ENCODE results near the gene ZNF433.
"Not testable (repeated sequence)": the region's sequence is repeated elsewhere in the genome, so short reads cannot be mapped to it uniquely, and the experiment has no call there.

The ZNF433 gene

DNA sequence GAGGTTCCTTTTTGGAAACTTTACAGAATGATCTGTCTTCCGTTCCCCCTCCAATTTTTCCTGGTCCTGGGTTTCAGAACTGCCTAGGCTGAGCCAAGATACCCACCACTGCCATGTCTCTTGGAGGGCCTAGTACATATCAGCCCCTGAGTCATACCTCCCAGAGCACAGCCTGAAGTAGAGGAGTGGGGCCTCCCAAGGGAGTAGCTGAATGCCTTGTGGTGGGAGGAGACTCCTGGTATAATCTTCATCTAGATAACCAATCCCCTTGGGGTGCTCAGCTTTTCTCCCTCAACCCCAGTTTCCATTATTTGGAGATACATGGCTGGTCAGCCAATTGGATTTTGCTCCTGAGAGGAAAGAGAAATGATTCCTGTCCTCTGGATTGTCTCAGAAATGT is 40.3 kb downstream of the ZNF433 start:
- Histone ChIP-seq H3K9me3 (ENCODE audit: control insufficient read depth in 5 of 5, low read length in 5 of 5) (no peaks in the 10 kb centered on the region), H3K36me3 (ENCODE audit: control insufficient read depth in 5 of 5, insufficient read depth in 5 of 5, low read length in 5 of 5) (peaks cover 0 to 3% (median 0%) of the 10 kb centered on the region in 5 donors)

DNA sequence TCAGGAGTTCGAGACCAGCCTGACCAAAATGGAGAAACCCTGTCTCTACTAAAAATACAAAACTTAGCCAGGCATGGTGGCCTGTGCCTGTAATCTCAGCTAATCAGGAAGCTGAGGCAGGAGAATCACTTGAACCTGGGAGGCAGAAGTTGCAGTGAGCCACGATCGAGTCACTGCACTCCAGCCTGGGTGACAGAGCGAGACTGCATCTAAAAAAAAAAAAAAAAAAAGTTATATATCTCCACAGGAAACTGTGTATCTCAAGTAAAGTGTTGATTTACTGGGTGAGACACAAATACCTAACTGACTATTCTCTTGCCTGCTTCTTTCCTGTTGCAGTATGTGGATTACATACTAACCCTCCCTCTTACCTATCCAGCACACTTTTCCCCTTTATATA is 43.6 kb downstream of the ZNF433 start:
- H3K9me3 ChIP-seq (ENCODE audit: control insufficient read depth in 5 of 5, low read length in 5 of 5); H3K4me3 ChIP-seq (ENCODE audit: low read depth in 1 of 5, low read length in 5 of 5); H3K9ac ChIP-seq (ENCODE audit: low read length in 5 of 5); H3K27me3 ChIP-seq (ENCODE audit: control insufficient read depth in 5 of 5, insufficient read depth in 4 of 5, low read length in 5 of 5); H3K27ac ChIP-seq (ENCODE audit: low read depth, low read length); H3K36me3 ChIP-seq (ENCODE audit: control insufficient read depth in 5 of 5, insufficient read depth in 5 of 5, low read length in 5 of 5): not testable (repeated sequence)
- peaks cover 0 to 17% (median 15%) of the 10 kb centered on the region in 5 donors for H3K4me1 ChIP-seq (ENCODE audit: control insufficient read depth in 5 of 5, insufficient read depth in 5 of 5, low read length in 5 of 5)

More for the DNA sequence above, 40.3 kb downstream of the ZNF433 start:
- Histone ChIP-seq H3K4me1 (ENCODE audit: control insufficient read depth in 5 of 5, insufficient read depth in 5 of 5, low read length in 5 of 5) (no peaks in the 10 kb centered on the region), H3K9ac (ENCODE audit: low read length in 5 of 5) (no peak overlapping the region), H3K4me3 (ENCODE audit: low read depth in 1 of 5, low read length in 5 of 5) (no peak overlapping the region), H3K27me3 (ENCODE audit: control insufficient read depth in 5 of 5, insufficient read depth in 4 of 5, low read length in 5 of 5) (no peaks in the 10 kb centered on the region), H3K27ac (ENCODE audit: low read depth, low read length) (no peak overlapping the region)

GRCh38 chr19:11989112-11989456 is 46.4 kb downstream of the ZNF433 start:
- Histone ChIP-seq H3K36me3 (ENCODE audit: control insufficient read depth in 5 of 5, insufficient read depth in 5 of 5, low read length in 5 of 5) (peaks cover 0 to 4% (median 0%) of the 10 kb centered on the region in 5 donors), H3K27me3 (ENCODE audit: control insufficient read depth in 5 of 5, insufficient read depth in 4 of 5, low read length in 5 of 5) (no peaks in the 10 kb centered on the region), H3K9me3 (ENCODE audit: control insufficient read depth in 5 of 5, low read length in 5 of 5) (no peaks in the 10 kb centered on the region), H3K27ac (ENCODE audit: low read depth, low read length) (peak overlapping the region; percentile 79), H3K4me3 (ENCODE audit: low read depth in 1 of 5, low read length in 5 of 5) (peak overlapping the region in 3 of 5 donors; percentile 90 to 93 (median 92)), H3K4me1 (ENCODE audit: control insufficient read depth in 5 of 5, insufficient read depth in 5 of 5, low read length in 5 of 5) (peaks cover 0 to 17% (median 15%) of the 10 kb centered on the region in 5 donors), H3K9ac (ENCODE audit: low read length in 5 of 5) (peak overlapping the region in 1 of 5 donors; percentile 93)

- H3K4me3 ChIP-seq (ENCODE audit: low read depth in 1 of 5, low read length in 5 of 5) = peak overlapping the region; percentile 58 to 93 (median 90)
- H3K27me3 ChIP-seq (ENCODE audit: control insufficient read depth in 5 of 5, insufficient read depth in 4 of 5, low read length in 5 of 5) = no peaks in the 10 kb centered on the region
- peaks cover 0 to 3% (median under 1%) of the 10 kb centered on the region in 5 donors for H3K9me3 ChIP-seq (ENCODE audit: control insufficient read depth in 5 of 5, low read length in 5 of 5)
- peaks cover 2 to 17% (median 15%) of the 10 kb centered on the region in 5 donors for H3K4me1 ChIP-seq (ENCODE audit: control insufficient read depth in 5 of 5, insufficient read depth in 5 of 5, low read length in 5 of 5)
- H3K27ac ChIP-seq (ENCODE audit: low read depth, low read length) = peak overlapping the region; percentile 79
- H3K9ac ChIP-seq (ENCODE audit: low read length in 5 of 5) = peak overlapping the region; percentile 38 to 93 (median 82)
- peaks cover 0 to 4% (median 0%) of the 10 kb centered on the region in 5 donors for H3K36me3 ChIP-seq (ENCODE audit: control insufficient read depth in 5 of 5, insufficient read depth in 5 of 5, low read length in 5 of 5)
Measured at GRCh38 chr19:11987405-11988281, 47.8 kb downstream of the ZNF433 start.

DNA sequence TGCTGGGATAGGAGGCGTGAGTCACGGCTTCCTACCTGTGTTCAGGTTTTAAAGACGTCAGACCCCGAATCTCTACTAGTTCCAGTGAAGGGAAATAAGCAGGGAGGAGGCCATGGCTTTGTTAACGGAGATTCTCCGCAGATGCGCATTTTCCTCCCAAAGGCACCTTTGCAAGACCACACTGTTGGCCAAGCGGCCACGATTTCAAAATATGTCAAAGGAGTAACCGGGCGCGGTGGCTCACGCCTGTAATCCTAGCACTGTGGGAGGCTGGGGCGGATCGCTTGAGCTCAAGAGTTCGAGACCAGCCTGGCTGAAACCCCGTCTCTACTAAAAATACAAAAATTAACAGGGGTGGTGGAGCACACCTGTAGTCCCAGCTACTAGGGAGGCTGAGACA is 48.7 kb downstream of the ZNF433 start:
- no peak overlapping the region for H3K9ac ChIP-seq (ENCODE audit: low read length in 5 of 5)
- no peaks in the 10 kb centered on the region for H3K27me3 ChIP-seq (ENCODE audit: control insufficient read depth in 5 of 5, insufficient read depth in 4 of 5, low read length in 5 of 5)
- peaks cover 0 to 4% (median 0%) of the 10 kb centered on the region in 5 donors for H3K36me3 ChIP-seq (ENCODE audit: control insufficient read depth in 5 of 5, insufficient read depth in 5 of 5, low read length in 5 of 5)
- peaks cover 2 to 17% (median 15%) of the 10 kb centered on the region in 5 donors for H3K4me1 ChIP-seq (ENCODE audit: control insufficient read depth in 5 of 5, insufficient read depth in 5 of 5, low read length in 5 of 5)
- H3K4me3 ChIP-seq (ENCODE audit: low read depth in 1 of 5, low read length in 5 of 5) = no peak overlapping the region
- peaks cover 2 to 10% (median 7%) of the 10 kb centered on the region in 5 donors for H3K9me3 ChIP-seq (ENCODE audit: control insufficient read depth in 5 of 5, low read length in 5 of 5)
- H3K27ac ChIP-seq (ENCODE audit: low read depth, low read length) = no peak overlapping the region

GRCh38 chr19:11984986-11985385 is 50.5 kb downstream of the ZNF433 start:
- Histone ChIP-seq H3K9me3 (ENCODE audit: control insufficient read depth in 5 of 5, low read length in 5 of 5) (peaks cover 17 to 27% (median 24%) of the 10 kb centered on the region in 5 donors), H3K36me3 (ENCODE audit: control insufficient read depth in 5 of 5, insufficient read depth in 5 of 5, low read length in 5 of 5) (no peaks in the 10 kb centered on the region), H3K9ac (ENCODE audit: low read length in 5 of 5) (no peak overlapping the region), H3K4me3 (ENCODE audit: low read depth in 1 of 5, low read length in 5 of 5) (no peak overlapping the region), H3K27me3 (ENCODE audit: control insufficient read depth in 5 of 5, insufficient read depth in 4 of 5, low read length in 5 of 5) (no peaks in the 10 kb centered on the region), H3K4me1 (ENCODE audit: control insufficient read depth in 5 of 5, insufficient read depth in 5 of 5, low read length in 5 of 5) (peaks cover 2 to 17% (median 15%) of the 10 kb centered on the region in 5 donors), H3K27ac (ENCODE audit: low read depth, low read length) (no peak overlapping the region)

DNA sequence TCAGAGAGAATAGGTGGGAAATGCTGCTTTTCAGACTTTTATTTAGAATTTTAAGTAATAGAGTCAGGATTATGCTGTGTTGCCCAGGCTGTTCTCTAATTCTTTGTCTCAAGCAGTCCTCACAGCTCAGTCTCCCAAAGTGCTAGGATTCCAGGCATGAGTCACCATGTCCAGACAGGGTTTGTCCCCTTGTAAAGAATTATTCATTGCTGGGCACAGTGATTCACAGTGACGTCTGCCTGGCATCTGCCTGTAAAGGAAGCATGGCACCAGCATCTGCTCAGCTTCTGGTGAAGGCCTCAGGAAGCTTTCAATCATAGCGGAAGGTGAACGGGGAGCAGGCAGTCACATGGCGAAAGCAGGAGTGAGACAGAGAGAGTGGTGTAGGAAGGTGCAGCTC is 53.0 kb downstream of the ZNF433 start:
- peaks cover 17 to 22% (median 19%) of the 10 kb centered on the region in 5 donors for H3K36me3 ChIP-seq (ENCODE audit: control insufficient read depth in 5 of 5, insufficient read depth in 5 of 5, low read length in 5 of 5)
- peaks cover 41 to 52% (median 49%) of the 10 kb centered on the region in 5 donors for H3K9me3 ChIP-seq (ENCODE audit: control insufficient read depth in 5 of 5, low read length in 5 of 5)
- no peaks in the 10 kb centered on the region for H3K27me3 ChIP-seq (ENCODE audit: control insufficient read depth in 5 of 5, insufficient read depth in 4 of 5, low read length in 5 of 5)
- H3K9ac ChIP-seq (ENCODE audit: low read length in 5 of 5) = peak overlapping the region in 1 of 5 donors; percentile 48
- no peak overlapping the region for H3K27ac ChIP-seq (ENCODE audit: low read depth, low read length)
- H3K4me3 ChIP-seq (ENCODE audit: low read depth in 1 of 5, low read length in 5 of 5) = no peak overlapping the region
- peaks cover under 1 to 5% (median 4%) of the 10 kb centered on the region in 5 donors for H3K4me1 ChIP-seq (ENCODE audit: control insufficient read depth in 5 of 5, insufficient read depth in 5 of 5, low read length in 5 of 5)

DNA sequence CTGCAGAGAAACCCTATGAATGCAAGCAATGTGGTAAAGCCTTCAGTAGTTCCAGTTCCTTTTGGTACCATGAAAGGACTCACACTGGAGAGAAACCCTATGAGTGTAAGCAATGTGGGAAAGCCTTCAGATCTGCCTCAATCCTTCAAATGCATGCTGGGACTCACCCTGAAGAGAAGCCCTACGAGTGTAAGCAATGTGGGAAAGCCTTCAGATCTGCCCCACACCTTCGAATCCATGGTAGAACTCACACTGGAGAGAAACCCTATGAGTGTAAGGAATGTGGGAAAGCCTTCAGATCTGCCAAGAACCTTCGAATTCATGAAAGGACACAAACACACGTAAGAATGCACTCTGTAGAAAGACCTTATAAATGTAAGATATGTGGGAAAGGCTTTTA is 56.0 kb downstream of the ZNF433 start:
- Histone ChIP-seq H3K4me1 (ENCODE audit: control insufficient read depth in 5 of 5, insufficient read depth in 5 of 5, low read length in 5 of 5) (peaks cover 0 to 5% (median 0%) of the 10 kb centered on the region in 5 donors), H3K9ac (ENCODE audit: low read length in 5 of 5) (no peak overlapping the region), H3K9me3 (ENCODE audit: control insufficient read depth in 5 of 5, low read length in 5 of 5) (peaks cover 41 to 63% (median 54%) of the 10 kb centered on the region in 5 donors), H3K4me3 (ENCODE audit: low read depth in 1 of 5, low read length in 5 of 5) (peak overlapping the region; percentile 12 to 58 (median 52)), H3K27ac (ENCODE audit: low read depth, low read length) (no peak overlapping the region), H3K36me3 (ENCODE audit: control insufficient read depth in 5 of 5, insufficient read depth in 5 of 5, low read length in 5 of 5) (peaks cover 20 to 28% (median 23%) of the 10 kb centered on the region in 5 donors), H3K27me3 (ENCODE audit: control insufficient read depth in 5 of 5, insufficient read depth in 4 of 5, low read length in 5 of 5) (no peaks in the 10 kb centered on the region)

DNA sequence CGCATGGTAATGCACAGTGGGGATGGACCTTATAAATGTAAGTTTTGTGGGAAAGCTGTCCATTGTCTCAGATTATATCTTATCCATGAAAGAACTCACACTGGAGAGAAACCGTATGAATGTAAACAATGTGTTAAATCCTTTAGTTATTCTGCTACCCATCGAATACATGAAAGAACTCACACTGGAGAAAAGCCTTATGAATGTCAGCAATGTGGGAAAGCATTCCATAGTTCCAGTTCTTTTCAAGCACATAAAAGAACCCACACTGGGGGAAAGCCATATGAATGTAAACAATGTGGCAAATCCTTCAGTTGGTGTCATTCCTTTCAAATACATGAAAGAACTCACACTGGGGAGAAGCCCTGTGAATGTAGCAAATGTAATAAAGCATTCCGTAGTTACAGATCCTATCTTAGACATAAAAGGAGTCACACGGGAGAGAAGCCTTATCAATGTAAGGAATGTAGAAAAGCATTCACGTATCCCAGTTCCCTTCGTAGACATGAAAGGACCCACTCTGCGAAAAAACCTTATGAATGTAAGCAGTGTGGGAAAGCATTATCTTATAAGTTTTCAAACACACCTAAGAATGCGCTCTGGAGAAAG is 56.9 kb downstream of the ZNF433 start:
- peaks cover 20 to 28% (median 23%) of the 10 kb centered on the region in 5 donors for H3K36me3 ChIP-seq (ENCODE audit: control insufficient read depth in 5 of 5, insufficient read depth in 5 of 5, low read length in 5 of 5)
- peaks cover 0 to 5% (median 0%) of the 10 kb centered on the region in 5 donors for H3K4me1 ChIP-seq (ENCODE audit: control insufficient read depth in 5 of 5, insufficient read depth in 5 of 5, low read length in 5 of 5)
- peak overlapping the region; percentile 12 to 58 (median 52) for H3K4me3 ChIP-seq (ENCODE audit: low read depth in 1 of 5, low read length in 5 of 5)
- peaks cover 41 to 63% (median 54%) of the 10 kb centered on the region in 5 donors for H3K9me3 ChIP-seq (ENCODE audit: control insufficient read depth in 5 of 5, low read length in 5 of 5)
- H3K27ac ChIP-seq (ENCODE audit: low read depth, low read length) = no peak overlapping the region
- H3K27me3 ChIP-seq (ENCODE audit: control insufficient read depth in 5 of 5, insufficient read depth in 4 of 5, low read length in 5 of 5) = no peaks in the 10 kb centered on the region
- H3K9ac ChIP-seq (ENCODE audit: low read length in 5 of 5) = no peak overlapping the region
